ES-I3 (cell line): Measurements from ENCODE around the gene SMOC1.

ENCODE experiments used
- H3K36me3 ChIP-seq: 2 replicates; pipeline ENCODE4 v1.6.1; 2013; ENCODE audit warnings: mild to moderate bottlenecking, low read length, control low read depth, moderate library complexity; ENCODE audit not compliant: insufficient read depth
- H3K4me1 ChIP-seq: 2 replicates; pipeline ENCODE4 v1.6.1; 2013; ENCODE audit warnings: mild to moderate bottlenecking, control low read depth, low read length; ENCODE audit not compliant: insufficient read depth
- H3K9ac ChIP-seq: 2 replicates; pipeline ENCODE4 v1.6.1; 2013; ENCODE audit warnings: low read depth, mild to moderate bottlenecking, low read length, moderate library complexity
- H3K9me3 ChIP-seq: 2 replicates; pipeline ENCODE4 v1.6.1; 2013; ENCODE audit warnings: mild to moderate bottlenecking, low read length, moderate library complexity; ENCODE audit not compliant: control insufficient read depth, insufficient read depth

Gene SMOC1

GRCh38 chr14:70014406-70015095 lies 135.3 kb downstream of the SMOC1 start:
- peaks cover 5% of the 10 kb centered on the region; the same call in 1 of the 2 replicates for H3K4me1 ChIP-seq
- no peaks in the 10 kb centered on the region for H3K36me3 ChIP-seq
- H3K9me3 ChIP-seq: no peaks in the 10 kb centered on the region
- H3K9ac ChIP-seq: no peak overlapping the region

- Histone ChIP-seq H3K9ac (no peak overlapping the region), H3K4me1 (peaks cover 5% of the 10 kb centered on the region; the same call in 1 of the 2 replicates), H3K9me3 (no peaks in the 10 kb centered on the region), H3K36me3 (no peaks in the 10 kb centered on the region)
These were observed 139.0 kb downstream of the SMOC1 start for GRCh38 chr14:70018230-70018629.

- peaks cover 2% of the 10 kb centered on the region; the same call in 1 of the 2 replicates for H3K4me1 ChIP-seq
- H3K36me3 ChIP-seq: no peaks in the 10 kb centered on the region
- no peaks in the 10 kb centered on the region for H3K9me3 ChIP-seq
- H3K9ac ChIP-seq: no peak overlapping the region
These were observed 139.5 kb downstream of the SMOC1 start for GRCh38 chr14:70018713-70019211.

GRCh38 chr14:70019695-70020094 lies 140.5 kb downstream of the SMOC1 start:
- no peak overlapping the region for H3K9ac ChIP-seq
- no peaks in the 10 kb centered on the region for H3K36me3 ChIP-seq
- H3K9me3 ChIP-seq: no peaks in the 10 kb centered on the region
- H3K4me1 ChIP-seq: no peaks in the 10 kb centered on the region

- H3K9me3 ChIP-seq: no peaks in the 10 kb centered on the region
- H3K4me1 ChIP-seq: no peaks in the 10 kb centered on the region
- no peaks in the 10 kb centered on the region for H3K36me3 ChIP-seq
- H3K9ac ChIP-seq: no peak overlapping the region
These were observed 141.3 kb downstream of the SMOC1 start for GRCh38 chr14:70020352-70021170.

- H3K9me3 ChIP-seq: no peaks in the 10 kb centered on the region
- H3K9ac ChIP-seq: no peak overlapping the region
- H3K36me3 ChIP-seq: no peaks in the 10 kb centered on the region
- H3K4me1 ChIP-seq: no peaks in the 10 kb centered on the region
These were observed 142.5 kb downstream of the SMOC1 start for GRCh38 chr14:70021548-70022220.

- no peaks in the 10 kb centered on the region for H3K4me1 ChIP-seq
- no peaks in the 10 kb centered on the region for H3K9me3 ChIP-seq
- no peaks in the 10 kb centered on the region for H3K36me3 ChIP-seq
- H3K9ac ChIP-seq: no peak overlapping the region
These were observed 143.7 kb downstream of the SMOC1 start for GRCh38 chr14:70022771-70023445.

- no peaks in the 10 kb centered on the region for H3K4me1 ChIP-seq
- no peaks in the 10 kb centered on the region for H3K9me3 ChIP-seq
- no peaks in the 10 kb centered on the region for H3K36me3 ChIP-seq
- H3K9ac ChIP-seq: no peak overlapping the region
These were observed 144.7 kb downstream of the SMOC1 start for GRCh38 chr14:70023871-70024270.

- Histone ChIP-seq H3K9ac (no peak overlapping the region), H3K36me3 (no peaks in the 10 kb centered on the region), H3K9me3 (no peaks in the 10 kb centered on the region), H3K4me1 (peaks cover 11% of the 10 kb centered on the region)
These were observed 148.7 kb downstream of the SMOC1 start for GRCh38 chr14:70027785-70028428.

GRCh38 chr14:70029296-70030132 lies 150.3 kb downstream of the SMOC1 start:
- H3K9ac ChIP-seq: no peak overlapping the region
- H3K4me1 ChIP-seq: peaks cover 18% of the 10 kb centered on the region
- H3K9me3 ChIP-seq: no peaks in the 10 kb centered on the region
- no peaks in the 10 kb centered on the region for H3K36me3 ChIP-seq

- Histone ChIP-seq H3K9ac (no peak overlapping the region), H3K4me1 (peaks cover 18% of the 10 kb centered on the region), H3K9me3 (no peaks in the 10 kb centered on the region), H3K36me3 (no peaks in the 10 kb centered on the region)
These were observed 152.8 kb downstream of the SMOC1 start for GRCh38 chr14:70032016-70032415.

GRCh38 chr14:70032447-70032846 lies 153.2 kb downstream of the SMOC1 start:
- H3K9ac ChIP-seq: no peak overlapping the region
- H3K4me1 ChIP-seq: peaks cover 18% of the 10 kb centered on the region

GRCh38 chr14:70033116-70033515 lies 153.9 kb downstream of the SMOC1 start:
- Histone ChIP-seq H3K4me1 (peaks cover 18% of the 10 kb centered on the region), H3K36me3 (no peaks in the 10 kb centered on the region), H3K9ac (no peak overlapping the region), H3K9me3 (no peaks in the 10 kb centered on the region)

More at GRCh38 chr14:70032447-70032846, 153.2 kb downstream of the SMOC1 start:
- Histone ChIP-seq H3K36me3 (no peaks in the 10 kb centered on the region), H3K9me3 (no peaks in the 10 kb centered on the region)
